ENCODE data around the gene XRCC2.

- TF ChIP-seq CTCF (IDR thresholded peaks at IDR 0.05), result no peak
- TF ChIP-seq POLR2AphosphoS5 (IDR thresholded peaks at IDR 0.05), result no peak
- no peak for TF ChIP-seq POLR2A (IDR thresholded peaks at IDR 0.05)
- no peak for TF ChIP-seq EP300 (IDR thresholded peaks at IDR 0.05)
Measured at GRCh38 chr7:152615031-152615741, 60.8 kb downstream of the XRCC2 start.

Data from gastroesophageal sphincter (tissue), 3 donors.